HepG2 (cell line): ENCODE results near the gene HMCN1. TPM values are rescaled to one million over a fixed set of nuclear protein-coding genes. Genes with fewer than 3 reads are reported as not detected.

ENCODE experiments used
- ATAC-seq: fragments of 200-7000 bp; cut with Tn5 transposase; 3 replicates; pipeline ENCODE4 v1.9.1; 2020; ENCODE audit warnings: mild to moderate bottlenecking, moderate library complexity
- BruUV-seq: library from RNA; stranded (reverse); fragments of 400-500 nt; replicated peaks from 2 replicates; lab custom pipeline; 2021; lab: Mats Ljungman, UMichigan
- CTCF ChIA-PET: fragments of 300-600 bp; formaldehyde crosslinking; extraction: SDS; loops from one replicate; lab custom pipeline; 2021; ENCODE audit warnings: low total read pairs, inconsistent platforms, low intra/inter-chr PET ratio; lab: Yijun Ruan, JAX
- POLR2A ChIA-PET: fragments of 350-600 bp; sonication (Branson Sonifier 250); formaldehyde crosslinking; loops from one replicate; lab custom pipeline; 2020; ENCODE audit warnings: antibody characterized with exemption, inconsistent platforms; lab: Yijun Ruan, JAX
- DNase-seq: peaks from one replicate; pipeline ENCODE4 v3.0.0-alpha.2; 2015; ENCODE audit warnings: low spot score
- FAIRE-seq: peaks from 3 replicates; lab custom pipeline; 2011; peaks lifted over from hg19 to GRCh38; lab: Jason Lieb, UNC
- H2AFZ ChIP-seq: one replicate; pipeline ENCODE4 v1.6.1; 2011; ENCODE audit warnings: low read length, inconsistent platforms
- H3K27ac ChIP-seq: fragments of 300-600 bp; 3 replicates; pipeline ENCODE4 v1.8.0; 2011; ENCODE audit warnings: mixed run types, mild to moderate bottlenecking, mixed read lengths, low read length, inconsistent platforms; ENCODE audit not compliant: insufficient read depth; ENCODE audit errors: extremely low read length
- H3K27me3 ChIP-seq, 2 experiments: fragments of 200-600 bp in 1 of 2; 2 replicates in 1 of 2; 3 replicates in 1 of 2; pipeline versions ENCODE4 v1.6.0 to v1.8.0; 2011; ENCODE audit warnings: low read length in 2 of 2, mild to moderate bottlenecking in 2 of 2, moderate library complexity in 2 of 2, inconsistent platforms in 1 of 2; ENCODE audit not compliant: insufficient read depth in 2 of 2, control insufficient read depth in 1 of 2
- H3K36me3 ChIP-seq, 2 experiments: fragments of 200-600 bp in 1 of 2; replicated peaks in 1 of 2; 2 replicates in 1 of 2; 3 replicates in 1 of 2; pipeline versions ENCODE4 v1.5.1 to v1.8.0; 2011; ENCODE audit warnings: low read length in 2 of 2, inconsistent platforms in 1 of 2; ENCODE audit not compliant: insufficient read depth in 2 of 2, control insufficient read depth in 1 of 2
- H3K4me1 ChIP-seq: 2 replicates; pipeline ENCODE4 v1.5.1; 2012; ENCODE audit warnings: low read length, inconsistent platforms; ENCODE audit not compliant: insufficient read depth
- H3K4me2 ChIP-seq: 2 replicates; pipeline ENCODE4 v1.6.0; 2011; ENCODE audit warnings: low read depth, low read length, inconsistent platforms
- H3K4me3 ChIP-seq, 3 experiments: fragments of 200-600 bp in 1 of 3; sonication (generic), shearing (Covaris generic) in 1 of 3; replicated peaks in 1 of 3; 2 replicates each; pipeline ENCODE4 v1.5.1; 2011 to 2016; ENCODE audit warnings: low read length in 3 of 3, inconsistent platforms in 2 of 3, low read depth in 2 of 3, mild to moderate bottlenecking in 2 of 3, control low read depth in 1 of 3, mixed read lengths in 1 of 3; ENCODE audit not compliant: insufficient read depth in 1 of 3
- H3K79me2 ChIP-seq: one replicate; pipeline ENCODE4 v1.6.1; 2011; ENCODE audit warnings: low read length, inconsistent platforms; ENCODE audit not compliant: insufficient read depth
- H3K9ac ChIP-seq: 2 replicates; pipeline ENCODE4 v1.6.0; 2011; ENCODE audit warnings: mild to moderate bottlenecking, low read depth, low read length, inconsistent platforms; ENCODE audit not compliant: insufficient read depth
- H3K9me3 ChIP-seq: 2 replicates; pipeline ENCODE4 v1.5.1; 2012; ENCODE audit warnings: mild to moderate bottlenecking, low read length
- H4K20me1 ChIP-seq: 2 replicates; pipeline ENCODE4 v1.6.0; 2011; ENCODE audit warnings: inconsistent platforms, mild to moderate bottlenecking, low read length, moderate library complexity; ENCODE audit not compliant: insufficient read depth
- ATF2 ChIP-seq: sonication (generic); formaldehyde crosslinking; IDR thresholded peaks from 2 replicates; pipeline ENCODE4 v1.4.0; 2020; ENCODE audit warnings: missing genetic modification reagents
- DPF2 ChIP-seq: sonication (generic); formaldehyde crosslinking; IDR thresholded peaks from 2 replicates; pipeline ENCODE4 v1.4.0; 2020; ENCODE audit warnings: mild to moderate bottlenecking, low read depth, missing genetic modification reagents, borderline replicate concordance
- FOSL1 ChIP-seq: sonication (generic); formaldehyde crosslinking; IDR thresholded peaks from 2 replicates; pipeline ENCODE4 v1.9.0; 2021; ENCODE audit warnings: missing genetic modification reagents, borderline replicate concordance
- GTF3A ChIP-seq: sonication (generic); formaldehyde crosslinking; conservative IDR thresholded peaks from 2 replicates; pipeline ENCODE4 v1.4.0; 2020; ENCODE audit warnings: mild to moderate bottlenecking, missing genetic modification reagents
- HNRNPK ChIP-seq: fragments of 200-400 bp; formaldehyde crosslinking; IDR thresholded peaks from 2 replicates; pipeline ENCODE4 v1.6.1; 2018; ENCODE audit warnings: low read length, low read depth, moderate library complexity, mild to moderate bottlenecking; ENCODE audit not compliant: poor library complexity, severe bottlenecking
- ZNF441 ChIP-seq: sonication (generic); formaldehyde crosslinking; IDR thresholded peaks from 2 replicates; pipeline ENCODE4 v1.7.0; 2021; ENCODE audit warnings: missing genetic modification reagents, borderline replicate concordance
- ZNF597 ChIP-seq: sonication (generic); formaldehyde crosslinking; IDR thresholded peaks from 2 replicates; pipeline ENCODE4 v1.5.0; 2020; ENCODE audit warnings: missing genetic modification reagents
- ZNF737 ChIP-seq: sonication (generic); formaldehyde crosslinking; IDR thresholded peaks from 2 replicates; pipeline ENCODE4 v1.5.0; 2020; ENCODE audit warnings: missing genetic modification reagents, mild to moderate bottlenecking, borderline replicate concordance
- WGBS: methylation state at CpG from one replicate; pipeline ENCODE4 v1.1.6; 2017; ENCODE audit warnings: low lambda C conversion rate; 5-methylcytosine and 5-hydroxymethylcytosine counted together
- in situ Hi-C: cut with HindIII; loops from 2 replicates; pipeline ENCODE4 v1.10.0; 2017; ENCODE audit warnings: low pct_unique_long_range_greater_than_20kb; ENCODE audit not compliant: extremely low pct_ligation_motif_present
- intact Hi-C: fragments of 100-400 bp; cut with micrococcal nuclease; formaldehyde crosslinking; loops from one replicate; pipeline ENCODE4 v1.10.0; 2022; ENCODE audit not compliant: unreplicated experiment
- polyA plus RNA-seq, 8 experiments: library from polyadenylated mRNA; depleted of rRNA in 3 of 8; stranded (reverse) in 7 of 8; unstranded in 1 of 8; fragments of >200 nt; fragmentation: Illumina TruSeq in 4 of 8; extraction: Trizol in 4 of 8; gene quantifications; 2 replicates each; pipeline versions ENCODE4 v1.2.1 to v1.2.3, GENCODE V29; 2011 to 2016; ENCODE audit warnings: low read depth in 4 of 8, missing spikeins in 1 of 8, mixed read lengths in 1 of 8; ENCODE audit not compliant: insufficient read depth in 1 of 8
- total RNA-seq, 5 experiments: library from RNA; depleted of rRNA; stranded (reverse); fragments of >200 nt; fragmentation: Illumina TruSeq; extraction: Trizol; gene quantifications; 2 replicates each; pipeline ENCODE4 v1.2.3, GENCODE V29; 2016; ENCODE audit warnings: low read depth in 1 of 5

HMCN1 gene
- total and polyA plus RNA-seq, 2 of the 13 experiments (the other 11 are each of a cell fraction or from before 2014, with no cell fraction given), result 0.03 TPM; not detected in 1

- no peaks in the 10 kb centered on the region for H4K20me1 ChIP-seq
- in situ Hi-C loops, result no loop called here
- BruUV-seq, result no TSS peak
- WGBS, result 0% methylated on average over 1 of the region's 1 CpG
- no peak overlapping the region for H2AFZ ChIP-seq
- no peaks in the 10 kb centered on the region for H3K36me3 ChIP-seq
- TF ChIP-seq DPF2 (CRISPR knock-in tag), result no peak
- TF ChIP-seq ZNF737 (CRISPR knock-in tag), result no peak
- no peak for TF ChIP-seq GTF3A (CRISPR knock-in tag)
- no peak for TF ChIP-seq ZNF441 (CRISPR knock-in tag)
- no peak for TF ChIP-seq ZNF597 (CRISPR knock-in tag)
- no peak for TF ChIP-seq FOSL1 (CRISPR knock-in tag)
- TF ChIP-seq HNRNPK, result peak; percentile 82
- TF ChIP-seq ATF2, result no peak
- no peak overlapping the region for H3K4me3 ChIP-seq
- no peaks in the 10 kb centered on the region for H3K79me2 ChIP-seq
- no peaks in the 10 kb centered on the region for H3K9me3 ChIP-seq
- no peak overlapping the region for H3K9ac ChIP-seq
- intact Hi-C loops, result no loop called here
- ATAC-seq, result no peak
- no peak for FAIRE-seq
- ChIA-PET CTCF (no interaction called here), POLR2A (no interaction called here)
- no peak for DNase-seq
- no peaks in the 10 kb centered on the region for H3K4me1 ChIP-seq
- H3K27me3 ChIP-seq, result no peaks in the 10 kb centered on the region
- no peak overlapping the region for H3K27ac ChIP-seq
- no peak overlapping the region for H3K4me2 ChIP-seq
Measured at GRCh38 chr1:186063091-186063657, 329.0 kb downstream of the HMCN1 start.
